ENCODE data around the gene CPN2. TPM values are rescaled to one million over a fixed set of nuclear protein-coding genes. Genes with fewer than 3 reads are reported as not detected.
A peak's percentile ranks its signal among the peaks of the same experiment; 100 is the strongest.

The CPN2 gene
- total and polyA plus RNA-seq, 2 of the 13 experiments (the other 11 are each of a cell fraction or from before 2014, with no cell fraction given), result 26.7 to 27.7 TPM

DNA sequence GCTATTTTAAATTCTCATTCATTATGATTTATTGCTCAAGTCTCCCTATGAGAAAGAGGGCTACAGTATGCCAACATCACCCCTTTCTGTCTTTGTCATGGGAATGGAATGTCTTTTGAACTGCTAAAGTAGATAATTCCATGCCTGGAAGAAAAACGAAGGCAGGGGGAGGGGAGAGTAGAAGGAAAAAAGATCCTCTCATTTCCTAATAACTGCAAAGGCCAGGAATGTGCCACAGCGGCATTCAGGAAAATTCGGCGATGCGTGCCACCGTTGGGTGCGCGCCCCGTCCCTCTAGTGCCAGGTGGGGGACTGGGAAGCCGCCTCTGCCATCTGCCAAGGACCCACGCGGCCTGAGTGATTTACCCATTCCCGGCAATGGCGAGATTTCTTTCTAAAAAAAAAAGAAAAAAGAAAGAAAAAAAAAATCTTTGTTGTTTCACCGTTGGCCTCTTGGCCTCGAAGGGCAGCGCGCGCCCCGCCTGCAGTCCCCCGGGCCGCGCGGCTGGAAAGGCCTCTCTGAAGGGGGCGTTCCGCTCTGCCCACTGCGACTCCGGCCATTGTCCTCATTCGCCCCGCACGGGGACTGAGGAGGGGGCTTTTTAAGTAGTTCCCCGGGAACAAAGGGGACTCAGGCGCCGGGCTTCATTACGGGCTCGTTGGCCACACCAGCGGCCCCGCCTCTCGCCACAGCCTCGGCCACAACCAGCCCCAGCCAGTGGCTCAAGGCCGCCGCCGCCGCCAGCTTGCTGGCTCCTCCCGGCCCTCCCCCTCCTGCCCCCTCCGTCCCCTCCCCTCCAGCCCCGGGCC is 54.5 kb downstream of the CPN2 start (continued):
- TF ChIP-seq EP300 (IDR thresholded peaks at IDR 0.05; ENCODE audit: low read depth in 2 of 2, low read length in 2 of 2) (no peak), EP300 (CRISPR knock-in tag; IDR thresholded peaks at IDR 0.05; ENCODE audit: borderline replicate concordance) (no peak), ZNF501 (CRISPR knock-in tag; IDR thresholded peaks at IDR 0.05) (0 out of 2 replicates have a peak, but pooled peaks have one; percentile 24), POLR2AphosphoS5 (IDR thresholded peaks at IDR 0.05; ENCODE audit: low read depth, low read length) (no peak), CENPX (CRISPR knock-in tag; IDR thresholded peaks at IDR 0.05) (no peak), HNRNPK (IDR thresholded peaks at IDR 0.05; ENCODE audit: low read depth, low read length, poor library complexity, severe bottlenecking) (peak; percentile 77), TAF15 (IDR thresholded peaks at IDR 0.05; ENCODE audit: low read depth, low read length, poor library complexity, severe bottlenecking) (no peak), MAZ (IDR thresholded peaks at IDR 0.05; ENCODE audit: borderline replicate concordance, low read depth, low read length) (no peak), MAZ (CRISPR knock-in tag; IDR thresholded peaks at IDR 0.05; ENCODE audit: low read depth) (no peak), RFXAP (CRISPR knock-in tag; IDR thresholded peaks at IDR 0.05; ENCODE audit: borderline replicate concordance) (no peak), KDM2A (CRISPR knock-in tag; IDR thresholded peaks at IDR 0.05; ENCODE audit: borderline replicate concordance, low read depth) (peak; percentile 27; the same call in 1 of the 2 replicates), THAP8 (CRISPR knock-in tag; IDR thresholded peaks at IDR 0.05; ENCODE audit: borderline replicate concordance) (0 out of 2 replicates have a peak, but pooled peaks have one; percentile 62), MYC (CRISPR knock-in tag; IDR thresholded peaks at IDR 0.05; ENCODE audit: borderline replicate concordance) (peak; percentile 28; the same call in 1 of the 2 replicates), SP5 (CRISPR knock-in tag; IDR thresholded peaks at IDR 0.05; ENCODE audit: borderline replicate concordance, low read depth) (0 out of 2 replicates have a peak, but pooled peaks have one; percentile 12), ZBTB7B (CRISPR knock-in tag; IDR thresholded peaks at IDR 0.05) (peak; percentile 62), ZIK1 (CRISPR knock-in tag; IDR thresholded peaks at IDR 0.05; ENCODE audit: borderline replicate concordance, low read depth) (no peak), ZNF569 (CRISPR knock-in tag; IDR thresholded peaks at IDR 0.05; ENCODE audit: borderline replicate concordance) (no peak), ZNF24 (IDR thresholded peaks at IDR 0.05) (no peak), NR0B2 (CRISPR knock-in tag; IDR thresholded peaks at IDR 0.05) (no peak), TRIM24 (CRISPR knock-in tag; IDR thresholded peaks at IDR 0.05) (no peak), LCORL (IDR thresholded peaks at IDR 0.05) (no peak), LCORL (CRISPR knock-in tag; IDR thresholded peaks at IDR 0.05) (no peak), ZNF260 (CRISPR knock-in tag; IDR thresholded peaks at IDR 0.05; ENCODE audit: borderline replicate concordance, low read depth) (no peak), PCBP2 (optimal IDR thresholded peaks at IDR 0.05; ENCODE audit: low read depth, low read length, poor library complexity, severe bottlenecking) (no peak), ATM (IDR thresholded peaks at IDR 0.05; ENCODE audit: borderline replicate concordance) (no peak)
- TF ChIP-seq, protein P1, sequence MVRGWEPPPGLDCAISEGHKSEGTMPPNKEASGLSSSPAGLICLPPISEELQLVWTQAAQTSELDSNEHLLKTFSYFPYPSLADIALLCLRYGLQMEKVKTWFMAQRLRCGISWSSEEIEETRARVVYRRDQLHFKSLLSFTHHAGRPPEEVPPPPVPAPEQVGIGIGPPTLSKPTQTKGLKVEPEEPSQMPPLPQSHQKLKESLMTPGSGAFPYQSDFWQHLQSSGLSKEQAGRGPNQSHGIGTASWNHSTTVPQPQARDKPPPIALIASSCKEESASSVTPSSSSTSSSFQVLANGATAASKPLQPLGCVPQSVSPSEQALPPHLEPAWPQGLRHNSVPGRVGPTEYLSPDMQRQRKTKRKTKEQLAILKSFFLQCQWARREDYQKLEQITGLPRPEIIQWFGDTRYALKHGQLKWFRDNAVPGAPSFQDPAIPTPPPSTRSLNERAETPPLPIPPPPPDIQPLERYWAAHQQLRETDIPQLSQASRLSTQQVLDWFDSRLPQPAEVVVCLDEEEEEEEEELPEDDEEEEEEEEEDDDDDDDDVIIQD (CRISPR knock-in tag; IDR thresholded peaks at IDR 0.05; ENCODE audit: low read depth), result no peak
- TF ChIP-seq, protein P2, sequence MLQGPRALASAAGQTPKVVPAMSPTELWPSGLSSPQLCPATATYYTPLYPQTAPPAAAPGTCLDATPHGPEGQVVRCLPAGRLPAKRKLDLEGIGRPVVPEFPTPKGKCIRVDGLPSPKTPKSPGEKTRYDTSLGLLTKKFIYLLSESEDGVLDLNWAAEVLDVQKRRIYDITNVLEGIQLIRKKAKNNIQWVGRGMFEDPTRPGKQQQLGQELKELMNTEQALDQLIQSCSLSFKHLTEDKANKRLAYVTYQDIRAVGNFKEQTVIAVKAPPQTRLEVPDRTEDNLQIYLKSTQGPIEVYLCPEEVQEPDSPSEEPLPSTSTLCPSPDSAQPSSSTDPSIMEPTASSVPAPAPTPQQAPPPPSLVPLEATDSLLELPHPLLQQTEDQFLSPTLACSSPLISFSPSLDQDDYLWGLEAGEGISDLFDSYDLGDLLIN (CRISPR knock-in tag; IDR thresholded peaks at IDR 0.05; ENCODE audit: borderline replicate concordance), result no peak
